ENCODE results near the gene SPAG8. TPM values are rescaled to one million over a fixed set of nuclear protein-coding genes. Genes with fewer than 3 reads are reported as not detected.

Gene SPAG8
- total and polyA plus RNA-seq, 2 experiments from 2014 or later = 3.7 to 6.1 TPM

DNA sequence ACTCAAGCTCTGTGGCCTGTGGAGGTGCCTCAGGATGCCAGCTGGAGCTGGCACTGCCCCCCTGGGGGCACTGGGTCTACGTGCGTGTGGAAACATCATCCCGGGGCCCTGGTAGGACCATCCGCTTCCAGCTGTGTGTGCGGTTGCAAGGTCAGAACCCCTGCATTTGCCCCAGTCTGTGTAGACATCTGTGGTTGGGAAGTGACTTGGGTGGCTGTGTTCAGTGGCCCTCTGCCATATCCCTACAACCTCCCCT lies 29.5 kb upstream of the SPAG8 start:
- DNase-seq (ENCODE audit: low read depth in 1 of 2, low spot score in 1 of 2) = no peak
- peaks cover 16% of the 10 kb centered on the region for H3K27me3 ChIP-seq
- no peaks in the 10 kb centered on the region for H3K9me3 ChIP-seq (ENCODE audit: low read depth)
- H3K36me3 ChIP-seq = no peaks in the 10 kb centered on the region
- H3K4me1 ChIP-seq (ENCODE audit: low read depth) = no peaks in the 10 kb centered on the region
- TF ChIP-seq, protein P1, sequence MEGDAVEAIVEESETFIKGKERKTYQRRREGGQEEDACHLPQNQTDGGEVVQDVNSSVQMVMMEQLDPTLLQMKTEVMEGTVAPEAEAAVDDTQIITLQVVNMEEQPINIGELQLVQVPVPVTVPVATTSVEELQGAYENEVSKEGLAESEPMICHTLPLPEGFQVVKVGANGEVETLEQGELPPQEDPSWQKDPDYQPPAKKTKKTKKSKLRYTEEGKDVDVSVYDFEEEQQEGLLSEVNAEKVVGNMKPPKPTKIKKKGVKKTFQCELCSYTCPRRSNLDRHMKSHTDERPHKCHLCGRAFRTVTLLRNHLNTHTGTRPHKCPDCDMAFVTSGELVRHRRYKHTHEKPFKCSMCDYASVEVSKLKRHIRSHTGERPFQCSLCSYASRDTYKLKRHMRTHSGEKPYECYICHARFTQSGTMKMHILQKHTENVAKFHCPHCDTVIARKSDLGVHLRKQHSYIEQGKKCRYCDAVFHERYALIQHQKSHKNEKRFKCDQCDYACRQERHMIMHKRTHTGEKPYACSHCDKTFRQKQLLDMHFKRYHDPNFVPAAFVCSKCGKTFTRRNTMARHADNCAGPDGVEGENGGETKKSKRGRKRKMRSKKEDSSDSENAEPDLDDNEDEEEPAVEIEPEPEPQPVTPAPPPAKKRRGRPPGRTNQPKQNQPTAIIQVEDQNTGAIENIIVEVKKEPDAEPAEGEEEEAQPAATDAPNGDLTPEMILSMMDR (IDR thresholded peaks at IDR 0.05; ENCODE audit: low read depth, low read length) = no peak
- no peak overlapping the region for H3K4me3 ChIP-seq
- H3K27ac ChIP-seq = no peak overlapping the region

DNA sequence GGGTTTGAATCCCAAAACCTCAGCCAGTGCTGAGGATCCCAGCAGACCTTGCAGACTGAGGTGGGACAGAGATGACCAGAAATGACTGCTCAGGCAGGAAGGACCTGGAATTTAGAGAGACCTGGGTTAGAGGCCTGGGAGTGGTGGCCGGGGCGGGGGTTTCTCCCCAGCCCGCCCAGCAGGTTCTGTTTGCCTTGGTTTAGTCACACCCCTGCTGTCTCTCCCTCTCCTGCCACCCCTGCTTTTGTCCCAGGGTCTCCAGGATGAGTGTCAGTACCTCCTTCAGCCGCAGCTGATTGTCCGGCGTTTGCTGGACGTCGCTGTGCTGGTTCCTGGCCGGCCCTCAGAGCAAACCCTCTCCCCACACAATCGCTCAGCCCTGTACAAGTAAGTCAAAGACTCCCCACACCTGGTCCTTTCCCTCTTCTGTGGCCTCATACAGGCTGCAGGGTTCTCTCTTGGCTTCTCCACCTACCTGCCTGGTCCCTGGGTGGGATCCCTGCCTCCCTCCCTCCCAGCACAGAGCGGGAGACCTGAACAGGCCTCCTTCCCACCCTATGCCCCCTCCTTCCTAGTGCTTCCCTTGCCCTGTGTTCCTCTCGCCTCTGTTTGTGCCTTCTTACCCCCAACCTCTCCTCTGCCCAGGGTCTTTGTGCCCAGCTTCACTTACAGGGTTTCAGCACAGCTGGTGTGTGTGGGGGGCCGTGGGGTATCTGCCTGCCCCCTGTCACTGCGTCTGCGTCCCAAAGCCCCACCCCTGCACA lies 29.0 kb upstream of the SPAG8 start:
- TF ChIP-seq, protein P1 (IDR thresholded peaks at IDR 0.05; ENCODE audit: low read depth, low read length) = no peak
- Histone ChIP-seq H3K9me3 (ENCODE audit: low read depth) (no peaks in the 10 kb centered on the region), H3K4me3 (no peak overlapping the region), H3K36me3 (no peaks in the 10 kb centered on the region), H3K4me1 (ENCODE audit: low read depth) (no peaks in the 10 kb centered on the region), H3K27ac (no peak overlapping the region), H3K27me3 (peaks cover 11% of the 10 kb centered on the region)
- DNase-seq (ENCODE audit: low read depth in 1 of 2, low spot score in 1 of 2) = no peak

DNA sequence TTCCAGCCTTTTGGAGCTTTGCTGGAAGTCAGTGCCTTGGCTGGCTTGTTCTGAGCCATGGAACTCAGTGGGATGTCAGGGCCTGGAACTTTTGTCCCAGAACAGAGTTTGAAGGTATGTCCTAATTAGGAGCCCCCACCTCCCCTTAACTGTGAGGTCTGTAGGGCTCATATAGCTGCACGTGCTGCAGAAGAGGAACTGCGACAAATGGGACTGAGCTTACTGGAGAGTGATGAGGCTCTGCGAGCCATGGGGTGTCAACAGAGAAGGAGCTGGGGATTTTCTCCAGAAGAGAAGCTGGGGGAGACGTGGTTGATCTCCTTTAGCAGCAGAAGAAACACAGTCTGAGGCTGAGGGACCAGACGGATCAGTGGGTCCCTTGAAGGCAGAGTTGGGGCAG lies 27.9 kb upstream of the SPAG8 start:
- Histone ChIP-seq H3K4me1 (ENCODE audit: low read depth) (no peaks in the 10 kb centered on the region), H3K27me3 (peaks cover 1% of the 10 kb centered on the region), H3K27ac (no peak overlapping the region), H3K4me3 (no peak overlapping the region), H3K36me3 (no peaks in the 10 kb centered on the region), H3K9me3 (ENCODE audit: low read depth) (no peaks in the 10 kb centered on the region)
- TF ChIP-seq, protein P1 (IDR thresholded peaks at IDR 0.05; ENCODE audit: low read depth, low read length) = no peak
- DNase-seq (ENCODE audit: low read depth in 1 of 2, low spot score in 1 of 2) = no peak

DNA sequence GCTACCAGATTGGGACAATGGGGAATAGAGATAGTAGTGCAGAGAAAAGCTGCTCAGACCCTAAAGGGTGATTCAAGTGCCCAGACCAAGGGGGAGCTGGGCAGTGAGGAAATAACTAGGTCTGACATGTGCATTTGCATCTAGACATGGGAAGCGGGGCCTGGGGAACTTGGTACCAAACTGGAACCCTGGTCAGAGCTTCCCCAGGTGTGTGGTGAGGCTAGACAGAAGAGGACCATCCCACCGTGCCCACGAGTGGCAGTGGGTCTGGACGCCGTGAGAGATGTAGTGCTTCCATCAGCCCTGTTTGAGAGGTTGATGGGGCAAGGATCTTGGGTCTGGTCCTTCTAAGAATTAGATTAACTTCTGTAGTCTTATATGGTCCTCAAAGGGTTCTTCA lies 24.5 kb upstream of the SPAG8 start:
- no peak overlapping the region for H3K27ac ChIP-seq
- H3K9me3 ChIP-seq (ENCODE audit: low read depth) = no peaks in the 10 kb centered on the region
- no peaks in the 10 kb centered on the region for H3K36me3 ChIP-seq
- DNase-seq (ENCODE audit: low read depth in 1 of 2, low spot score in 1 of 2) = no peak
- H3K27me3 ChIP-seq = no peaks in the 10 kb centered on the region
- TF ChIP-seq, protein P1 (IDR thresholded peaks at IDR 0.05; ENCODE audit: low read depth, low read length) = no peak
- peaks cover 15% of the 10 kb centered on the region for H3K4me1 ChIP-seq (ENCODE audit: low read depth)
- no peak overlapping the region for H3K4me3 ChIP-seq

DNA sequence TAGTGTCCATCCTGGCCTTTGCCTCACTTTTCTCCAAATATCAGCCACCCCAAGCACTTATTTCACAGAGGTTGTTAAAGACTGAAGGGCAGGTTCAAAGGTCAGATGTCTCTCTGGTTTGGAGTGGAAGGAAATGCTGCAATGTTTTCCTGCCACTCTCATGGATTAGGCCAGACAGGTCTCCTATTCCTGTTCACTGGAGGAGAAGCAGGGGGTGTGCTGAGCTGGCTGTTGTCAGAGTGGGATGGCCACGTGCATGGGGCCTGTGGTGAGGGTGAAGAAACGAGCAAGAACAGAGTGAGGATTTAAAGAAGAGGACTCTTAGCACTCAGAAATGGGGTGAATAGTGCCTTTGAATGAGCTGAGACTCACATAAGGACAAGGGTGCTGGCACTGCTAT lies 23.7 kb upstream of the SPAG8 start:
- TF ChIP-seq, protein P1 (IDR thresholded peaks at IDR 0.05; ENCODE audit: low read depth, low read length) = no peak
- no peaks in the 10 kb centered on the region for H3K27me3 ChIP-seq
- H3K27ac ChIP-seq = peak overlapping the region; percentile 34
- H3K36me3 ChIP-seq = no peaks in the 10 kb centered on the region
- peaks cover 15% of the 10 kb centered on the region for H3K4me1 ChIP-seq (ENCODE audit: low read depth)
- H3K9me3 ChIP-seq (ENCODE audit: low read depth) = no peaks in the 10 kb centered on the region
- no peak for DNase-seq (ENCODE audit: low read depth in 1 of 2, low spot score in 1 of 2)
- H3K4me3 ChIP-seq = no peak overlapping the region

All from cardiac muscle cell (in vitro differentiated cells and primary cell).